AG04450 (cell line): ENCODE data around the gene UIMC1. TPM values are rescaled to one million over a fixed set of nuclear protein-coding genes. Genes with fewer than 3 reads are reported as not detected.
"Not testable (repeated sequence)": the region's sequence is repeated elsewhere in the genome, so short reads cannot be mapped to it uniquely, and the experiment has no call there.

ENCODE experiments used
- CTCF ChIA-PET: fragments of 300-600, 350-600 bp; formaldehyde crosslinking; extraction: SDS; loops from one replicate; lab custom pipeline; 2022; ENCODE audit warnings: antibody characterized with exemption, inconsistent platforms; lab: Charles Lee
- POLR2A ChIA-PET: fragments of 350-600 bp; formaldehyde crosslinking; extraction: SDS; loops from one replicate; lab custom pipeline; 2021; ENCODE audit warnings: antibody characterized with exemption, inconsistent platforms; lab: Yijun Ruan, JAX
- DNase-seq: peaks from one replicate; pipeline ENCODE4 v3.0.0-alpha.2; 2011; ENCODE audit warnings: low read depth, low spot score
- H3K27ac ChIP-seq: one replicate; pipeline ENCODE4 v1.5.1; 2012; ENCODE audit warnings: low read depth, low read length, control low read depth
- H3K27me3 ChIP-seq: one replicate; pipeline ENCODE4 v1.6.0; 2012; ENCODE audit warnings: low read length; ENCODE audit not compliant: control insufficient read depth, insufficient read depth
- H3K4me3 ChIP-seq: 2 replicates; pipeline ENCODE4 v1.5.1; 2011; ENCODE audit warnings: mild to moderate bottlenecking, low read depth, low read length, control low read depth
- H3K9me3 ChIP-seq: 2 replicates; pipeline ENCODE4 v1.5.1; 2012; ENCODE audit warnings: low read length; ENCODE audit not compliant: control insufficient read depth, insufficient read depth
- CTCF ChIP-seq: IDR thresholded peaks from 2 replicates; pipeline ENCODE4 v1.5.1; 2011; ENCODE audit warnings: low read depth, low read length, control low read depth, inconsistent platforms
- polyA plus RNA-seq: library from polyadenylated mRNA; depleted of rRNA; stranded (reverse); fragments of >200 nt; gene quantifications from 2 replicates; pipeline ENCODE4 v1.2.3, GENCODE V29; 2011

The UIMC1 gene
- polyA plus RNA-seq, 1 experiment, result 27.8 TPM

- Histone ChIP-seq H3K27ac (no peak overlapping the region), H3K4me3 (no peak overlapping the region), H3K9me3 (no peaks in the 10 kb centered on the region), H3K27me3 (no peaks in the 10 kb centered on the region)
- no peak for TF ChIP-seq CTCF
- POLR2A ChIA-PET, result interaction anchor here (0.6 kb wide), 1 partner anchor 11 kb away, joined by 3 read pairs; no protein-coding TSS in a partner anchor
- DNase-seq, result no peak
- CTCF ChIA-PET, result interaction anchor here (1.2 kb wide), 1 partner anchor 10 kb away, joined by 9 read pairs; no protein-coding TSS in a partner anchor
Observed at GRCh38 chr5:176995896-176996767, 10.4 kb downstream of the UIMC1 start.

- CTCF ChIA-PET, result interaction anchor here (0.7 kb wide), 1 partner anchor 27 kb away, joined by 6 read pairs; the partner anchor contains the start of gene ZNF346
- POLR2A ChIA-PET, result interaction anchor here (0.6 kb wide), 1 partner anchor 18 kb away, joined by 5 read pairs; no protein-coding TSS in a partner anchor
- no peak overlapping the region for H3K27ac ChIP-seq
Observed at GRCh38 chr5:176995122-176995490, 11.5 kb downstream of the UIMC1 start.

GRCh38 chr5:176994460-176995121 is 12.0 kb downstream of the UIMC1 start:
- ChIA-PET CTCF (no interaction called here), POLR2A (interaction anchor here (0.6 kb wide), 2 partner anchors 18 to 30 kb away, joined by 4 to 5 read pairs; no protein-coding TSS in a partner anchor)
- TF ChIP-seq CTCF, result no peak
- Histone ChIP-seq H3K27ac (no peak overlapping the region), H3K4me3 (no peak overlapping the region), H3K27me3 (no peaks in the 10 kb centered on the region), H3K9me3 (no peaks in the 10 kb centered on the region)
- DNase-seq, result no peak

More at GRCh38 chr5:176995122-176995490, 11.5 kb downstream of the UIMC1 start:
- Histone ChIP-seq H3K9me3 (no peaks in the 10 kb centered on the region), H3K27me3 (no peaks in the 10 kb centered on the region), H3K4me3 (no peak overlapping the region)
- no peak for DNase-seq
- TF ChIP-seq CTCF, result no peak

GRCh38 chr5:176993081-176993480 is 13.5 kb downstream of the UIMC1 start:
- not testable (repeated sequence) for H3K27me3 ChIP-seq, H3K9me3 ChIP-seq, H3K27ac ChIP-seq, H3K4me3 ChIP-seq, DNase-seq
- CTCF ChIA-PET, result interaction anchor here (0.9 to 1.4 kb wide), 2 partner anchors 9 to 333 kb away, joined by 3 to 4 read pairs; no protein-coding TSS in a partner anchor
- POLR2A ChIA-PET, result interaction anchor here (0.6 kb wide), 1 partner anchor 12 kb away, joined by 3 read pairs; no protein-coding TSS in a partner anchor

GRCh38 chr5:176987583-176987982 is 19.0 kb downstream of the UIMC1 start:
- Histone ChIP-seq H3K9me3 (peaks cover 15% of the 10 kb centered on the region), H3K4me3 (no peak overlapping the region), H3K27me3 (no peaks in the 10 kb centered on the region), H3K27ac (no peak overlapping the region)
- POLR2A ChIA-PET, result no interaction called here
- no peak for TF ChIP-seq CTCF
- DNase-seq, result no peak
- CTCF ChIA-PET, result interaction anchor here (1.4 kb wide), 1 partner anchor 327 kb away, joined by 4 read pairs; no protein-coding TSS in a partner anchor
